Stomach (tissue), 9 donors: ENCODE measurements around the gene SYCP2L. TPM values are rescaled to one million over a fixed set of nuclear protein-coding genes. Genes with fewer than 3 reads are reported as not detected.

Source experiments
- DNase-seq, 2 donors: peaks; one replicate each; pipeline versions ENCODE4 v3.0.0 to v3.0.0-alpha.2; 2013 to 2019
- H3K27ac ChIP-seq, 5 donors: fragments of 200-600 bp in 4 of 5; sonication (generic) in 4 of 5; one replicate each; pipeline ENCODE4 v1.5.1; 2013 to 2019; ENCODE audit warnings: mild to moderate bottlenecking in 1 of 5, moderate library complexity in 1 of 5
- H3K27me3 ChIP-seq, 3 donors: fragments of 200-600 bp; sonication (generic); one replicate each; pipeline ENCODE4 v1.5.1; 2017 to 2019; ENCODE audit warnings: mixed run types in 1 of 3
- H3K36me3 ChIP-seq, 4 donors: fragments of 200-600 bp; sonication (generic); 1 replicate in 3 of 4; 2 replicates in 1 of 4; pipeline ENCODE4 v1.5.1; 2016 to 2019
- H3K4me1 ChIP-seq, 4 donors: fragments of 200-600 bp; sonication (generic); one replicate each; pipeline ENCODE4 v1.5.1; 2016 to 2019
- H3K4me3 ChIP-seq, 4 donors: fragments of 200-600 bp; sonication (generic) in 3 of 4; one replicate each; pipeline ENCODE4 v1.5.1; 2016 to 2019; ENCODE audit warnings: mild to moderate bottlenecking in 1 of 4
- H3K9me3 ChIP-seq, 4 donors: fragments of 200-600 bp; sonication (generic); one replicate each; pipeline ENCODE4 v1.5.1; 2016 to 2019
- EP300 ChIP-seq: sonication (generic); formaldehyde crosslinking; IDR thresholded peaks from one replicate; pipeline ENCODE4 v1.6.1; 2017; ENCODE audit warnings: antibody characterized with exemption
- POLR2A ChIP-seq, 4 donors: fragments of 450-650 bp; IDR thresholded peaks; one replicate each; pipeline ENCODE4 v1.6.1; 2016; ENCODE audit warnings: antibody characterized with exemption in 4 of 4, control low read depth in 2 of 4, mild to moderate bottlenecking in 1 of 4, moderate library complexity in 1 of 4
- POLR2AphosphoS5 ChIP-seq, 3 donors: sonication (generic); formaldehyde crosslinking; IDR thresholded peaks; one replicate each; pipeline ENCODE4 v1.6.1; 2016; ENCODE audit warnings: antibody characterized with exemption in 3 of 3
- WGBS, 5 donors: extraction: QIAGEN DNeasy Blood & Tissue Kit in 3 of 5; methylation state at CpG; one replicate each; pipeline versions ENCODE4 v1.1.5 to v1.1.7; 2013 to 2018; 5-methylcytosine and 5-hydroxymethylcytosine counted together
- intact Hi-C: fragments of 100-400 bp; cut with DNase I; formaldehyde crosslinking; loops from one replicate; pipeline ENCODE4 v1.15.1; 2023; ENCODE audit warnings: low total_unique reads
- polyA plus RNA-seq, 3 donors: library from polyadenylated mRNA; stranded (reverse); fragments of 200-250 nt; gene quantifications; one replicate each; pipeline ENCODE4 v1.2.3, GENCODE V29; 2013
- total RNA-seq, 5 donors: library from RNA; depleted of rRNA; stranded (reverse); fragments of >200 nt; gene quantifications; one replicate each; pipeline versions ENCODE4 v1.1.0 to v1.2.3, GENCODE V29; 2014 to 2016
- TF ChIP-seq, protein P1 (sequence below), 7 experiments: fragments of 450-650 bp in 4 of 7; fragments of 200-600 bp in 3 of 7; sonication (generic) in 3 of 7; IDR thresholded peaks; one replicate each; pipeline ENCODE4 v1.5.1; 2016 to 2019; ENCODE audit warnings: antibody characterized with exemption in 7 of 7, control low read depth in 2 of 7, mild to moderate bottlenecking in 1 of 7
- donor health status: healthy with polysubstance abuse.
- donor health status: Bipolar disorder and iron deficiency.
- donor health status: healthy.

The SYCP2L gene
- total and polyA plus RNA-seq, 8 donors, result 0.15 to 2.6 (median 0.58) TPM; not detected in 5

DNA sequence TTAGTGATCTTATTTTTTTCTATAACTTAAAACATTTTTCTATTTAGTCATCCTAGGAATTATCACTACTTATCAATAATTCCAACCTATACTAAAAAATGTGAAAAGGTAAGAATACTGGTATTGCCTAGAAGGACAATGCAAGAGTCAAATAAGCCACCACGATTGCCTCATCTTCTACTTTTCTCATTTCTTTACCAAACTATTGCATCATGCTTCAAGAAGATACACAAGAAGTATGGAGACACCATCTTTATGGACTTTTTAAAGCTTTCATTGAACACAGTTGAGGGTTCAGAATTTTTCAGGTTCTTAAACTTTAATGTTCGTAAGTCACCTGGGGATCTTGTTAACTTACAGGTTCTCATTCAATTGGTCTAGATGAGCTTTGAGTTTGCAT is 131.4 kb downstream of the SYCP2L start:
- no peak overlapping the region for H3K4me3 ChIP-seq
- no peaks in the 10 kb centered on the region for H3K4me1 ChIP-seq
- H3K9me3 ChIP-seq, result no peaks in the 10 kb centered on the region
- DNase-seq, result no peak
- H3K27me3 ChIP-seq, result peaks cover 0 to 11% (median 0%) of the 10 kb centered on the region in 3 donors
- H3K36me3 ChIP-seq, result no peaks in the 10 kb centered on the region
- 80 to 91% (median 83%) methylated on average over 2 of the region's 2 CpGs for WGBS, 5 donors
- H3K27ac ChIP-seq, result no peak overlapping the region
- TF ChIP-seq POLR2A (IDR thresholded peaks at IDR 0.05) (no peak), POLR2AphosphoS5 (IDR thresholded peaks at IDR 0.05) (no peak), EP300 (no peak)
- intact Hi-C loops, result no loop called here

DNA sequence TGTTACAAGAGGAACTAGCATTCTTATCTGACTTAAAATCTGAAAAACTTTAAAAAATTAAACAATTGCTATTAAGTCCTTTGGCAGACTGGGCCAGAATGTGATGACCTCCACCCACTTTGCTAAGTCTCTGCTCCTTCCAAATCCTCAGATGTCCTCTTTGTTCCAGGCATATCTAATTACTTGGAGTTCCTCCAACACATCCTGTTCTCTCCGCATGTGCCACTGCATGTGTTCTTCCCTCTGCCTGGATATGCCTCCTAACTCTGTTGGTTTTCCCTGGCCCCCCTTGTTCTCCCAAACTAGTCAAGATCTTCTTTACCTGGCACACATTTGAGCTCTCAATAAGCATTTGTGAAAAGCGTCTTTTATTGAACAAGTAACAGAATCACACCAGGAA is 134.2 kb downstream of the SYCP2L start:
- WGBS, 5 donors, result 57 to 70% (median 61%) methylated on average over 2 of the region's 2 CpGs
- Histone ChIP-seq H3K27me3 (peaks cover 0 to 2% (median 0%) of the 10 kb centered on the region in 3 donors), H3K36me3 (no peaks in the 10 kb centered on the region), H3K4me3 (no peak overlapping the region), H3K9me3 (no peaks in the 10 kb centered on the region), H3K4me1 (no peaks in the 10 kb centered on the region), H3K27ac (no peak overlapping the region)
- no peak for DNase-seq
- intact Hi-C loops, result no loop called here
- TF ChIP-seq EP300 (no peak), POLR2A (IDR thresholded peaks at IDR 0.05) (no peak), POLR2AphosphoS5 (IDR thresholded peaks at IDR 0.05) (no peak)
- TF ChIP-seq, protein P1, sequence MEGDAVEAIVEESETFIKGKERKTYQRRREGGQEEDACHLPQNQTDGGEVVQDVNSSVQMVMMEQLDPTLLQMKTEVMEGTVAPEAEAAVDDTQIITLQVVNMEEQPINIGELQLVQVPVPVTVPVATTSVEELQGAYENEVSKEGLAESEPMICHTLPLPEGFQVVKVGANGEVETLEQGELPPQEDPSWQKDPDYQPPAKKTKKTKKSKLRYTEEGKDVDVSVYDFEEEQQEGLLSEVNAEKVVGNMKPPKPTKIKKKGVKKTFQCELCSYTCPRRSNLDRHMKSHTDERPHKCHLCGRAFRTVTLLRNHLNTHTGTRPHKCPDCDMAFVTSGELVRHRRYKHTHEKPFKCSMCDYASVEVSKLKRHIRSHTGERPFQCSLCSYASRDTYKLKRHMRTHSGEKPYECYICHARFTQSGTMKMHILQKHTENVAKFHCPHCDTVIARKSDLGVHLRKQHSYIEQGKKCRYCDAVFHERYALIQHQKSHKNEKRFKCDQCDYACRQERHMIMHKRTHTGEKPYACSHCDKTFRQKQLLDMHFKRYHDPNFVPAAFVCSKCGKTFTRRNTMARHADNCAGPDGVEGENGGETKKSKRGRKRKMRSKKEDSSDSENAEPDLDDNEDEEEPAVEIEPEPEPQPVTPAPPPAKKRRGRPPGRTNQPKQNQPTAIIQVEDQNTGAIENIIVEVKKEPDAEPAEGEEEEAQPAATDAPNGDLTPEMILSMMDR (IDR thresholded peaks at IDR 0.05), result no peak

DNA sequence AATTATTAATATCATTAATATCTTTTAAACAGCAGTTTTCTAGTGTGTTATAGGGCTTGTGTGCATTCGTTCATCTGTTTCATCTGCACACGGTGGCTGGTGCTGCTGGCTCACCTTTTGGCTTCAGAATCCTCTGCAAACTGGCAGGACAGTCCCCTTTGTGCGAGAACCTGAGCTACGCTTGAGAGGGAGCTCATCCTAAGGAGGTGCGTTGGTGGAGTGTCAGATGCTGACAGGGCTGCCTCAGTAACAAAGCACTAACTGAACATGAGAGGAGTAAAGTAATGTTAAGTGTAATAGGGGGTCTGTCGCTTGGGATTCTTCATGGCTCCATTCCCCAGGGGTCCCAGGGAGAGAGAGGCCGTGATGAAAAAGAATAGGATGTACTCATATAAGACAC is 134.9 kb downstream of the SYCP2L start:
- Histone ChIP-seq H3K27me3 (peaks cover 0 to 8% (median 2%) of the 10 kb centered on the region in 3 donors), H3K27ac (no peak overlapping the region), H3K4me3 (no peak overlapping the region), H3K9me3 (no peaks in the 10 kb centered on the region), H3K4me1 (no peaks in the 10 kb centered on the region), H3K36me3 (no peaks in the 10 kb centered on the region)
- intact Hi-C loops, result no loop called here
- no peak for DNase-seq
- TF ChIP-seq, protein P1 (IDR thresholded peaks at IDR 0.05), result no peak
- no peak for TF ChIP-seq POLR2A (IDR thresholded peaks at IDR 0.05)
- WGBS, 5 donors, result 73 to 85% (median 74%) methylated on average over 7 of the region's 7 CpGs

DNA sequence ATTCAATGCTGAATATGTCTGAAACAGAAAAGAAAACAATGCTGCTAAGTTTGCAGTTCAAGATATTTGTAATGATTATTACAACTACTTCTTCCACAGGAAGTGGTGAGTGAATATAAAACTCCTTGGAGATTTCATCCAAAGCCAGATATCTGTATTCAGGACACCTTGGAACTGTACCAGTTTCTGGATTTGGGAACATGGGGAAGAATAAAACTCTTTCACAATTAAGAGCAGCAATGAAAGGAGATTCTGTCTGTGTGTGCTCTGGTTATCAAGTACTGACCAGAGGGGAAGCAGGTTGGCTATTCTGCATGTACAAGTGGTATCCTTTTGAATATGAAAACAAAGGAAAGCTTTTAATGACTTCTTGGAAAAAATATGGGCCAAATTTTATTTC is 136.2 kb downstream of the SYCP2L start:
- Histone ChIP-seq H3K4me3 (no peak overlapping the region), H3K4me1 (no peaks in the 10 kb centered on the region), H3K27me3 (peaks cover 0 to 13% (median 2%) of the 10 kb centered on the region in 3 donors), H3K36me3 (no peaks in the 10 kb centered on the region), H3K9me3 (no peaks in the 10 kb centered on the region), H3K27ac (no peak overlapping the region)
- DNase-seq, result peak in 1 of 2 donors; percentile 32
- no peak for TF ChIP-seq POLR2A (IDR thresholded peaks at IDR 0.05)
- no peak for TF ChIP-seq EP300
- TF ChIP-seq, protein P1 (IDR thresholded peaks at IDR 0.05), result no peak
- TF ChIP-seq POLR2AphosphoS5 (IDR thresholded peaks at IDR 0.05), result no peak
- intact Hi-C loops, result no loop called here

Other genes with a start within 250 kb of the SYCP2L start
- gene C6orf52, start 192.4 kb upstream of the SYCP2L start, total RNA-seq, result 1 to 10 TPM in 1 of 5 donors, not detected in 4; 3.2 TPM
- gene C6orf52, start 192.4 kb upstream of the SYCP2L start, polyA plus RNA-seq, result 1 to 10 TPM in 2 of 3 donors, not detected in 1; 1.8 to 2.8 TPM
- 10 to 100 TPM in 1 of 5 donors, 1 to 10 TPM in 3, not detected in 1; 1.3 to 12.3 (median 5.7) TPM for gene PAK1IP1, start 192.1 kb upstream of the SYCP2L start, total RNA-seq
- 10 to 100 TPM; 11.2 to 13.9 (median 11.6) TPM for gene PAK1IP1, start 192.1 kb upstream of the SYCP2L start, polyA plus RNA-seq
- 10 to 100 TPM in 4 of 5 donors, 1 to 10 TPM in 1; 1.4 to 99.5 (median 67.0) TPM for gene TMEM14C, start 164.0 kb upstream of the SYCP2L start, total RNA-seq
- gene TMEM14C, start 164.0 kb upstream of the SYCP2L start, polyA plus RNA-seq, result 100 to 1,000 TPM; 119 to 139 (median 119) TPM
- gene TMEM14B, start 139.2 kb upstream of the SYCP2L start, total RNA-seq, result 10 to 100 TPM; 35.3 to 94.0 (median 74.1) TPM
- gene TMEM14B, start 139.2 kb upstream of the SYCP2L start, polyA plus RNA-seq, result 100 to 1,000 TPM in 2 of 3 donors, 10 to 100 TPM in 1; 60.6 to 108 (median 100) TPM
- 1 to 10 TPM in 1 of 5 donors, not detected in 4; 1.0 TPM for gene MAK, start 48.5 kb upstream of the SYCP2L start, total RNA-seq
- gene MAK, start 48.5 kb upstream of the SYCP2L start, polyA plus RNA-seq, result under 1 TPM in 2 of 3 donors, not detected in 1; 0.05 to 0.06 TPM
- gene GCM2, start 5.0 kb upstream of the SYCP2L start, total RNA-seq, result not detected
- not detected for gene GCM2, start 5.0 kb upstream of the SYCP2L start, polyA plus RNA-seq
- gene ELOVL2, start 157.3 kb downstream of the SYCP2L start, total RNA-seq, result 1 to 10 TPM in 1 of 5 donors, not detected in 4; 1.8 TPM
- under 1 TPM in 1 of 3 donors, not detected in 2; 0.23 TPM for gene ELOVL2, start 157.3 kb downstream of the SYCP2L start, polyA plus RNA-seq
- 10 to 100 TPM in 1 of 5 donors, 1 to 10 TPM in 4; 1.2 to 15.8 (median 4.5) TPM for gene SMIM13, start 206.8 kb downstream of the SYCP2L start, total RNA-seq
- gene SMIM13, start 206.8 kb downstream of the SYCP2L start, polyA plus RNA-seq, result 1 to 10 TPM; 2.4 to 3.3 (median 2.7) TPM
- 1 to 10 TPM in 1 of 5 donors, not detected in 4; 1.2 TPM for gene ERVFRD-1, start 224.7 kb downstream of the SYCP2L start, total RNA-seq
- gene ERVFRD-1, start 224.7 kb downstream of the SYCP2L start, polyA plus RNA-seq, result under 1 TPM in 2 of 3 donors, not detected in 1; 0.15 to 0.19 TPM